Spinal cord (tissue), 10 donors: ENCODE measurements around the gene SUPT3H. TPM values are rescaled to one million over a fixed set of nuclear protein-coding genes. Genes with fewer than 3 reads are reported as not detected.

ENCODE experiments used
- DNase-seq, 6 donors: peaks; one replicate each; pipeline versions ENCODE4 v3.0.0 to v3.0.0-alpha.2; 2013 to 2015; ENCODE audit warnings: low spot score in 6 of 6, low read depth in 4 of 6
- H3K27ac ChIP-seq: one replicate; pipeline ENCODE4 v1.5.1; 2013; ENCODE audit warnings: low read depth, low read length, control low read depth
- H3K27me3 ChIP-seq: one replicate; pipeline ENCODE4 v1.6.1; 2013; ENCODE audit warnings: low read length; ENCODE audit not compliant: control insufficient read depth, insufficient read depth
- H3K36me3 ChIP-seq: one replicate; pipeline ENCODE4 v1.6.1; 2013; ENCODE audit warnings: low read length; ENCODE audit not compliant: control insufficient read depth, insufficient read depth
- H3K4me1 ChIP-seq: one replicate; pipeline ENCODE4 v1.6.1; 2013; ENCODE audit warnings: low read length; ENCODE audit not compliant: control insufficient read depth, insufficient read depth
- H3K4me3 ChIP-seq: one replicate; pipeline ENCODE4 v1.5.1; 2013; ENCODE audit warnings: low read depth, low read length, control low read depth
- H3K9me3 ChIP-seq: one replicate; pipeline ENCODE4 v1.6.1; 2013; ENCODE audit warnings: low read length; ENCODE audit not compliant: control insufficient read depth, insufficient read depth
- WGBS: methylation state at CpG from one replicate; pipeline ENCODE4 v1.1.5; 2013; ENCODE audit warnings: missing lambda C conversion rate; ENCODE audit not compliant: insufficient coverage; 5-methylcytosine and 5-hydroxymethylcytosine counted together
- polyA plus RNA-seq, 2 donors: library from polyadenylated mRNA; unstranded; fragments of 120-200 nt; gene quantifications; one replicate each; pipeline ENCODE4 v1.2.1, GENCODE V29; 2013; ENCODE audit not compliant: insufficient read length in 2 of 2
- total RNA-seq, 2 donors: library from RNA; depleted of rRNA in 1 of 2; stranded (reverse); fragments of 120-200 nt in 1 of 2; fragments of >200 nt in 1 of 2; gene quantifications; one replicate each; pipeline versions ENCODE4 v1.2.3 to v1.2.4, GENCODE V29; 2013 to 2014
- donor health status: healthy.

The SUPT3H gene
- total and polyA plus RNA-seq, 4 donors: 12.2 to 27.7 (median 18.2) TPM

- Histone ChIP-seq H3K27me3 (no peaks in the 10 kb centered on the region), H3K27ac (no peak overlapping the region), H3K36me3 (no peaks in the 10 kb centered on the region), H3K4me3 (no peak overlapping the region), H3K4me1 (no peaks in the 10 kb centered on the region), H3K9me3 (no peaks in the 10 kb centered on the region)
- no peak for DNase-seq
- WGBS: no CpG with 5 or more reads among the region's 2 CpGs
Observed at GRCh38 chr6:45344900-45345299, 32.8 kb downstream of the SUPT3H start.

GRCh38 chr6:45328523-45328922 is 49.2 kb downstream of the SUPT3H start:
- DNase-seq: no peak
- Histone ChIP-seq H3K4me3 (no peak overlapping the region), H3K27ac (no peak overlapping the region)

DNA sequence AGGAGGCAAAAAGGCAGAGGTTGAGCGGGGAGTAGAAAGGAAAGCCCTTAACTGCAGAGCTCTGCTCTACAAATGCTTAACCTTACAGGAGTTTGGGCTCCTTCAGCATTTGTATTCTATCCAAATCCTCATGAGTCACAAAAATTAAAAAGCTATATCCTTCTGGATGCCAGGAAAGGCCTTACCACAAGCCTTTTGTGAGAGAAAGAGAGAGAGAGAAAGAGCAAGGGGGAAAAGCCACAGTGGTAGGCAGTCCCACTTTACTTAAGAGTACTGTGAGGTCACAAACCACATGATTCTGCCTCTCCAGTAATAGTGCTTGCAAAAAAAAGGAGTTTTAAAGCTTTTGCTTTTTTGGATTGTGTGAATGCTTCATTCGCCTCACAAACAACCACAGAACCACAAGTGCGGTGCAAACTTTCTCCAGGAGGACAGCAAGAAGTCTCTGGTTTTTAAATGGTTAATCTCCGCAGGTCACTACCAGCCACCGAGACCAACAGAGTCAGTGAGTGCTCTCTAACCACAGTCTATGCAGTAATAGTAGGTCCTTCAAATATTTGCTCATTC is 49.7 kb downstream of the SUPT3H start, which contains the start of gene RUNX2:
Gene RUNX2 (plus strand): TSS at position 375 of the 567 bp plus-strand sequence. CDS start 397 bp downstream, outside the sequence.
- DNase-seq: peak in 3 of 6 donors; percentile 2 to 12 (median 6)
- WGBS: 0% methylated on average over 2 of the region's 5 CpGs
- Histone ChIP-seq H3K36me3 (no peaks in the 10 kb centered on the region), H3K9me3 (no peaks in the 10 kb centered on the region), H3K4me1 (no peaks in the 10 kb centered on the region), H3K4me3 (no peak within 1 kb of the TSS), H3K27ac (no peak within 1 kb of the TSS), H3K27me3 (no peaks in the 10 kb centered on the region)

More at GRCh38 chr6:45328523-45328922, 49.2 kb downstream of the SUPT3H start:
- H3K4me1 ChIP-seq: no peaks in the 10 kb centered on the region
- no peaks in the 10 kb centered on the region for H3K27me3 ChIP-seq
- H3K9me3 ChIP-seq: no peaks in the 10 kb centered on the region
- no peaks in the 10 kb centered on the region for H3K36me3 ChIP-seq

- no peak for DNase-seq
- 75% methylated on average over 2 of the region's 5 CpGs for WGBS
Observed at GRCh38 chr6:45326698-45327417, 50.9 kb downstream of the SUPT3H start.

GRCh38 chr6:45323656-45324224 is 54.0 kb downstream of the SUPT3H start:
- H3K36me3 ChIP-seq: no peaks in the 10 kb centered on the region
- no peak overlapping the region for H3K27ac ChIP-seq
- no peaks in the 10 kb centered on the region for H3K9me3 ChIP-seq
- DNase-seq: no peak
- H3K4me3 ChIP-seq: no peak overlapping the region
- no peaks in the 10 kb centered on the region for H3K27me3 ChIP-seq
- no CpG with 5 or more reads among the region's 3 CpGs for WGBS
- H3K4me1 ChIP-seq: no peaks in the 10 kb centered on the region

More at GRCh38 chr6:45326698-45327417, 50.9 kb downstream of the SUPT3H start:
- Histone ChIP-seq H3K36me3 (no peaks in the 10 kb centered on the region), H3K27ac (no peak overlapping the region), H3K4me1 (no peaks in the 10 kb centered on the region), H3K9me3 (no peaks in the 10 kb centered on the region), H3K27me3 (no peaks in the 10 kb centered on the region), H3K4me3 (no peak overlapping the region)

DNA sequence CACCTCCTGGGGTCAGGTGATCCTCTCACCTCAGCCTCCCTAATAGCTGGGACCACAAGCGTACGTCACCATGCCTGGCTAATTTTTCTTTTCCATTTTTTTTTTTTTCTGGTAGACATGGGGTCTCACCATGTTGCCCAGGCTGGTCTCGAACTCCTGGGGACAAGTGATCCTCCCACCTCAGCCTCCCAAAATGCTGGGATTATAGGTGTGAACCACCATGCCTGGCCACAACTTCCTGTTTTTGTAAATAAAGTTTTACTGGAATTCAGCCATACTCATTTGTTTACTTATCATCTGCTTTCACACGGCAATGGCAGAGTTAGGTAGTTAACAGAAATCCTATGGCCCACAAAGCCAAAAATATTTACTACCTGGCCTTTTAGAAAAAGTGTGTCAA is 57.4 kb downstream of the SUPT3H start:
- Histone ChIP-seq H3K27ac (no peak overlapping the region), H3K9me3 (no peaks in the 10 kb centered on the region), H3K27me3 (no peaks in the 10 kb centered on the region), H3K4me3 (no peak overlapping the region), H3K4me1 (no peaks in the 10 kb centered on the region), H3K36me3 (no peaks in the 10 kb centered on the region)
- WGBS: no CpG with 5 or more reads among the region's 4 CpGs
- no peak for DNase-seq

GRCh38 chr6:45314146-45314545 is 63.6 kb downstream of the SUPT3H start:
- WGBS: 50% methylated on average over 3 of the region's 5 CpGs
- no peaks in the 10 kb centered on the region for H3K4me1 ChIP-seq
- H3K27me3 ChIP-seq: no peaks in the 10 kb centered on the region
- H3K27ac ChIP-seq: no peak overlapping the region
- H3K36me3 ChIP-seq: no peaks in the 10 kb centered on the region
- H3K4me3 ChIP-seq: no peak overlapping the region
- DNase-seq: no peak
- H3K9me3 ChIP-seq: no peaks in the 10 kb centered on the region

- no peaks in the 10 kb centered on the region for H3K27me3 ChIP-seq
- WGBS: 86% methylated on average over 7 of the region's 7 CpGs
Observed at GRCh38 chr6:45310118-45310788, 67.5 kb downstream of the SUPT3H start.

DNA sequence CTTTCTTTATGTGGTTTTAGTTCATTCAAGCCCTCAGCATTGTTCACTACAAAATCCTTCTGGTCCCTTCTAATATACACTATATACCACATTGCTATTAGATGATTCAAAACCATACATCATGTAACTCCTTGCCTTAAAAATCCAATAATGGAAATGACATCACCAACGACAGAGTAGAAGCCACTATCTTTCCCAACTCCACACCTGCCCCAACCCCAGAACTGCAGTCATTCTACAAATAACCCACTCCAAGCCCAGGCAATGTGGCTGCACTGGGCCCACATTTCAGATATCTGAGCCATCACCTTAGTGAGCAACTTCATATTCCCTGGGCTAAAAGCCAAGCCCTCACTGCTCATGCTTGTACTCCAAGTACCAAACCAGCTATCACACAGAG is 72.2 kb downstream of the SUPT3H start:
- Histone ChIP-seq H3K4me3 (no peak overlapping the region), H3K27me3 (no peaks in the 10 kb centered on the region), H3K36me3 (no peaks in the 10 kb centered on the region), H3K4me1 (no peaks in the 10 kb centered on the region), H3K27ac (no peak overlapping the region), H3K9me3 (no peaks in the 10 kb centered on the region)
- 94% methylated on average over 1 of the region's 1 CpG for WGBS
- DNase-seq: no peak

More at GRCh38 chr6:45310118-45310788, 67.5 kb downstream of the SUPT3H start:
- H3K9me3 ChIP-seq: no peaks in the 10 kb centered on the region
- no peak for DNase-seq
- no peaks in the 10 kb centered on the region for H3K4me1 ChIP-seq
- no peak overlapping the region for H3K4me3 ChIP-seq
- H3K27ac ChIP-seq: no peak overlapping the region
- H3K36me3 ChIP-seq: no peaks in the 10 kb centered on the region
